Measurements from ENCODE around the gene TMEM19. TPM values are rescaled to one million over a fixed set of nuclear protein-coding genes. Genes with fewer than 3 reads are reported as not detected.

TMEM19 gene
- polyA plus RNA-seq, 4 donors: 25.0 to 40.5 (median 36.0) TPM

GRCh38 chr12:71708658-71709057, 22.8 kb downstream of the TMEM19 start:
- no peak for DNase-seq (ENCODE audit: low read depth in 4 of 4, low spot score in 3 of 4)

GRCh38 chr12:71710276-71711125, 24.6 kb downstream of the TMEM19 start:
- no peak for DNase-seq (ENCODE audit: low read depth in 4 of 4, low spot score in 3 of 4)

GRCh38 chr12:71718611-71719010, 32.7 kb downstream of the TMEM19 start:
- DNase-seq (ENCODE audit: low read depth in 4 of 4, low spot score in 3 of 4): no peak

- DNase-seq (ENCODE audit: low read depth in 4 of 4, low spot score in 3 of 4): no peak
Observed at GRCh38 chr12:71719647-71720370, 33.9 kb downstream of the TMEM19 start.

GRCh38 chr12:71721783-71722505, 36.1 kb downstream of the TMEM19 start:
- no peak for DNase-seq (ENCODE audit: low read depth in 4 of 4, low spot score in 3 of 4)

- no peak for DNase-seq (ENCODE audit: low read depth in 4 of 4, low spot score in 3 of 4)
Observed at GRCh38 chr12:71725011-71725410, 39.1 kb downstream of the TMEM19 start.

GRCh38 chr12:71726548-71726947, 40.7 kb downstream of the TMEM19 start:
- no peak for DNase-seq (ENCODE audit: low read depth in 4 of 4, low spot score in 3 of 4)

GRCh38 chr12:71727958-71728357, 42.1 kb downstream of the TMEM19 start:
- DNase-seq (ENCODE audit: low read depth in 4 of 4, low spot score in 3 of 4): no peak

GRCh38 chr12:71730936-71731335, 45.1 kb downstream of the TMEM19 start:
- no peak for DNase-seq (ENCODE audit: low read depth in 4 of 4, low spot score in 3 of 4)

- no peak for DNase-seq (ENCODE audit: low read depth in 4 of 4, low spot score in 3 of 4)
Observed at GRCh38 chr12:71731439-71732356, 45.8 kb downstream of the TMEM19 start.

- DNase-seq (ENCODE audit: low read depth in 4 of 4, low spot score in 3 of 4): no peak
Observed at GRCh38 chr12:71732357-71732712, 46.5 kb downstream of the TMEM19 start.

GRCh38 chr12:71737197-71737596, 51.3 kb downstream of the TMEM19 start:
- no peak for DNase-seq (ENCODE audit: low read depth in 4 of 4, low spot score in 3 of 4)

GRCh38 chr12:71742998-71743397, 57.1 kb downstream of the TMEM19 start:
- no peak for DNase-seq (ENCODE audit: low read depth in 4 of 4, low spot score in 3 of 4)

GRCh38 chr12:71744522-71745300, 58.8 kb downstream of the TMEM19 start:
- no peak for DNase-seq (ENCODE audit: low read depth in 4 of 4, low spot score in 3 of 4)

GRCh38 chr12:71746974-71747611, 61.2 kb downstream of the TMEM19 start:
- peak in 3 of 4 donors; percentile 9 to 26 (median 22) for DNase-seq (ENCODE audit: low read depth in 4 of 4, low spot score in 3 of 4)

- no peak for DNase-seq (ENCODE audit: low read depth in 4 of 4, low spot score in 3 of 4)
Observed at GRCh38 chr12:71748081-71748850, 62.4 kb downstream of the TMEM19 start.

- no peak for DNase-seq (ENCODE audit: low read depth in 4 of 4, low spot score in 3 of 4)
Observed at GRCh38 chr12:71749666-71750065, 63.8 kb downstream of the TMEM19 start.

- DNase-seq (ENCODE audit: low read depth in 4 of 4, low spot score in 3 of 4): no peak
Observed at GRCh38 chr12:71752891-71753290, 67.0 kb downstream of the TMEM19 start.
